ENCODE data around the gene RGS6.

RGS6 gene

GRCh38 chr14:71905860-71906259 is 26.4 kb upstream of the RGS6 start:
- no peaks in the 10 kb centered on the region for H3K27me3 ChIP-seq (ENCODE audit: insufficient read depth, low read length)
- H3K36me3 ChIP-seq (ENCODE audit: control insufficient read depth in 1 of 2, insufficient read depth in 2 of 2, low read length in 2 of 2) = no peaks in the 10 kb centered on the region
- no peak overlapping the region for H4K8ac ChIP-seq (ENCODE audit: low read depth, low read length)
- H3K9me3 ChIP-seq (ENCODE audit: insufficient read depth, low read depth, low read length) = no peaks in the 10 kb centered on the region
- no peak overlapping the region for H2BK5ac ChIP-seq (ENCODE audit: low read depth, low read length, poor library complexity)
- H3K9ac ChIP-seq (ENCODE audit: low read length) = no peak overlapping the region
- no peak for DNase-seq
- no peak overlapping the region for H3K4me2 ChIP-seq (ENCODE audit: low read length)
- H2BK12ac ChIP-seq (ENCODE audit: low read length) = no peak overlapping the region
- H3K4ac ChIP-seq (ENCODE audit: low read depth, low read length) = no peak overlapping the region
- no peaks in the 10 kb centered on the region for H3K79me1 ChIP-seq (ENCODE audit: low read length)
- H3K4me3 ChIP-seq (ENCODE audit: low read depth, low read length) = no peak overlapping the region
- no peak overlapping the region for H3K27ac ChIP-seq (ENCODE audit: low read depth, low read length)
- no peak overlapping the region for H2AK5ac ChIP-seq (ENCODE audit: low read length)
- no peak overlapping the region for H3K23ac ChIP-seq (ENCODE audit: low read length)
- WGBS (ENCODE audit: extremely low coverage, insufficient coverage, insufficient read length) = no CpG with 5 or more reads among the region's 7 CpGs
- H4K91ac ChIP-seq (ENCODE audit: low read depth, low read length) = no peak overlapping the region
- no peak overlapping the region for H4K12ac ChIP-seq (ENCODE audit: low read depth, low read length)
- no peak overlapping the region for H3K14ac ChIP-seq (ENCODE audit: low read length)
- no peaks in the 10 kb centered on the region for H3K79me2 ChIP-seq (ENCODE audit: control insufficient read depth, insufficient read depth, low read length, poor library complexity)
- H2BK120ac ChIP-seq (ENCODE audit: insufficient read depth, low read length, poor library complexity) = no peak overlapping the region
- H3K4me1 ChIP-seq (ENCODE audit: control insufficient read depth in 1 of 2, insufficient read depth in 2 of 2, low read length in 2 of 2) = peaks cover 0 to 2% of the 10 kb centered on the region in 2 experiments
- no peak overlapping the region for H2AFZ ChIP-seq (ENCODE audit: insufficient read depth, low read length, poor library complexity)
- no peak overlapping the region for H3K18ac ChIP-seq (ENCODE audit: low read length)

- Histone ChIP-seq H3K79me1 (ENCODE audit: low read length) (no peaks in the 10 kb centered on the region), H3K4me1 (ENCODE audit: control insufficient read depth in 1 of 2, insufficient read depth in 2 of 2, low read length in 2 of 2) (peaks cover 0 to 2% of the 10 kb centered on the region in 2 experiments), H4K8ac (ENCODE audit: low read depth, low read length) (no peak overlapping the region), H3K27me3 (ENCODE audit: insufficient read depth, low read length) (no peaks in the 10 kb centered on the region), H3K4me2 (ENCODE audit: low read length) (no peak overlapping the region), H3K14ac (ENCODE audit: low read length) (no peak overlapping the region), H3K18ac (ENCODE audit: low read length) (no peak overlapping the region), H3K23ac (ENCODE audit: low read length) (no peak overlapping the region), H2AK5ac (ENCODE audit: low read length) (no peak overlapping the region), H3K27ac (ENCODE audit: low read depth, low read length) (no peak overlapping the region), H4K12ac (ENCODE audit: low read depth, low read length) (no peak overlapping the region), H2BK5ac (ENCODE audit: low read depth, low read length, poor library complexity) (no peak overlapping the region), H2BK120ac (ENCODE audit: insufficient read depth, low read length, poor library complexity) (no peak overlapping the region), H3K4ac (ENCODE audit: low read depth, low read length) (no peak overlapping the region), H2BK12ac (ENCODE audit: low read length) (no peak overlapping the region), H3K36me3 (ENCODE audit: control insufficient read depth in 1 of 2, insufficient read depth in 2 of 2, low read length in 2 of 2) (no peaks in the 10 kb centered on the region), H3K9ac (ENCODE audit: low read length) (no peak overlapping the region), H4K91ac (ENCODE audit: low read depth, low read length) (no peak overlapping the region), H3K79me2 (ENCODE audit: control insufficient read depth, insufficient read depth, low read length, poor library complexity) (no peaks in the 10 kb centered on the region), H2AFZ (ENCODE audit: insufficient read depth, low read length, poor library complexity) (no peak overlapping the region), H3K9me3 (ENCODE audit: insufficient read depth, low read depth, low read length) (no peaks in the 10 kb centered on the region), H3K4me3 (ENCODE audit: low read depth, low read length) (no peak overlapping the region)
- peak; percentile 52 to 76 for DNase-seq
- no CpG with 5 or more reads among the region's 10 CpGs for WGBS (ENCODE audit: extremely low coverage, insufficient coverage, insufficient read length)
Observed at GRCh38 chr14:71907793-71908515, 24.3 kb upstream of the RGS6 start.

DNA sequence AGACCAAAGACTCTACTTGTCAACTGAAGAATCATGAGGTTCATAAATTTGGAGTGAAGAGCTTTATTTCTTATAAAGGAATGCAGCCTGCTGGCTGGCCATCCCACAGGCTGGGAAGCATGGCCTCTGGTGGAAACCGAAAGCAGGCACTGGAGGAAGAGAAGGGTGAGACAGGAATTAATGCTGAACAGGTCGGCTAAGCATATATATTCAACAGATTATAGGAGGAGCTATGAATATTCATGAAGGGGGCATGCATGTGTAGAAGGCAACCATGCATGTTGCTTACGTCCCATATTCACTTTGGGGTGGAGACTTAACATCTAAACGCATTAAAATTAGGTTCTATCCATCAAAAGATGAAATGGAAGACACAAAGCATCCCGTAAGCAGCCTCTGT is 20.6 kb upstream of the RGS6 start:
- H3K4me1 ChIP-seq (ENCODE audit: control insufficient read depth in 1 of 2, insufficient read depth in 2 of 2, low read length in 2 of 2) = peaks cover 0 to 2% of the 10 kb centered on the region in 2 experiments
- H3K79me2 ChIP-seq (ENCODE audit: control insufficient read depth, insufficient read depth, low read length, poor library complexity) = no peaks in the 10 kb centered on the region
- no peak overlapping the region for H4K91ac ChIP-seq (ENCODE audit: low read depth, low read length)
- H2BK5ac ChIP-seq (ENCODE audit: low read depth, low read length, poor library complexity) = no peak overlapping the region
- H3K27ac ChIP-seq (ENCODE audit: low read depth, low read length) = no peak overlapping the region
- no peaks in the 10 kb centered on the region for H3K9me3 ChIP-seq (ENCODE audit: insufficient read depth, low read depth, low read length)
- DNase-seq = no peak
- H3K4me3 ChIP-seq (ENCODE audit: low read depth, low read length) = no peak overlapping the region
- no peak overlapping the region for H3K23ac ChIP-seq (ENCODE audit: low read length)
- H2BK120ac ChIP-seq (ENCODE audit: insufficient read depth, low read length, poor library complexity) = no peak overlapping the region
- no CpG with 5 or more reads among the region's 5 CpGs for WGBS (ENCODE audit: extremely low coverage, insufficient coverage, insufficient read length)
- no peak overlapping the region for H4K12ac ChIP-seq (ENCODE audit: low read depth, low read length)
- H4K8ac ChIP-seq (ENCODE audit: low read depth, low read length) = no peak overlapping the region
- H3K36me3 ChIP-seq (ENCODE audit: control insufficient read depth in 1 of 2, insufficient read depth in 2 of 2, low read length in 2 of 2) = no peaks in the 10 kb centered on the region
- H2AFZ ChIP-seq (ENCODE audit: insufficient read depth, low read length, poor library complexity) = no peak overlapping the region
- H3K27me3 ChIP-seq (ENCODE audit: insufficient read depth, low read length) = no peaks in the 10 kb centered on the region
- no peak overlapping the region for H2BK12ac ChIP-seq (ENCODE audit: low read length)
- H3K4ac ChIP-seq (ENCODE audit: low read depth, low read length) = no peak overlapping the region
- H2AK5ac ChIP-seq (ENCODE audit: low read length) = no peak overlapping the region
- no peak overlapping the region for H3K18ac ChIP-seq (ENCODE audit: low read length)
- no peaks in the 10 kb centered on the region for H3K79me1 ChIP-seq (ENCODE audit: low read length)
- H3K9ac ChIP-seq (ENCODE audit: low read length) = no peak overlapping the region
- no peak overlapping the region for H3K4me2 ChIP-seq (ENCODE audit: low read length)
- no peak overlapping the region for H3K14ac ChIP-seq (ENCODE audit: low read length)

DNA sequence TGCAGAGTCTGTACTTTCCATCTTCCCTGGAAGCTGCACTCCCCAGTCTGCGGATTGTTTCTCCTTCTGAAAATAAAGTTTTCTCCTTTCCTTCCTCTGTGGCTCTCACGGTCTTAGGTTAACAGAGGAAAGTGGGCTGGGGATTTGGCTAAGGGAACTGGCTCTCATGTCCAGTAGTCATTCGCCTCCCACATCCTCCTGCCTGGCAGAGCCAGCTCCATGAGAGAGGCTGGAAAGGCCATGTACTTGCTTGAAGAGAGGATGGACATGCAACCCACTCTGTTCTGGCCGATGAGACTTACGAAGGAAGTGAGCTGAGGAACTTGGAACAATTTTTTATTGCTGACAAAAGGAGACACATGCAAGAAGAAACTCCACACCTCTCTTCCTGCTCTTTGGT is 18.9 kb upstream of the RGS6 start:
- Histone ChIP-seq H3K23ac (ENCODE audit: low read length) (peak overlapping the region; percentile 6), H3K14ac (ENCODE audit: low read length) (no peak overlapping the region), H4K12ac (ENCODE audit: low read depth, low read length) (no peak overlapping the region), H2BK12ac (ENCODE audit: low read length) (no peak overlapping the region), H3K4me3 (ENCODE audit: low read depth, low read length) (no peak overlapping the region), H2AK5ac (ENCODE audit: low read length) (no peak overlapping the region), H3K27me3 (ENCODE audit: insufficient read depth, low read length) (no peaks in the 10 kb centered on the region), H3K4ac (ENCODE audit: low read depth, low read length) (no peak overlapping the region), H3K18ac (ENCODE audit: low read length) (no peak overlapping the region), H3K9ac (ENCODE audit: low read length) (no peak overlapping the region), H2AFZ (ENCODE audit: insufficient read depth, low read length, poor library complexity) (no peak overlapping the region), H3K79me1 (ENCODE audit: low read length) (no peaks in the 10 kb centered on the region), H3K27ac (ENCODE audit: low read depth, low read length) (no peak overlapping the region), H2BK120ac (ENCODE audit: insufficient read depth, low read length, poor library complexity) (no peak overlapping the region), H3K4me1 (ENCODE audit: control insufficient read depth in 1 of 2, insufficient read depth in 2 of 2, low read length in 2 of 2) (peaks cover 0 to 2% of the 10 kb centered on the region in 2 experiments), H3K9me3 (ENCODE audit: insufficient read depth, low read depth, low read length) (no peaks in the 10 kb centered on the region), H3K79me2 (ENCODE audit: control insufficient read depth, insufficient read depth, low read length, poor library complexity) (no peaks in the 10 kb centered on the region), H3K4me2 (ENCODE audit: low read length) (no peak overlapping the region), H4K91ac (ENCODE audit: low read depth, low read length) (no peak overlapping the region), H4K8ac (ENCODE audit: low read depth, low read length) (no peak overlapping the region), H2BK5ac (ENCODE audit: low read depth, low read length, poor library complexity) (no peak overlapping the region), H3K36me3 (ENCODE audit: control insufficient read depth in 1 of 2, insufficient read depth in 2 of 2, low read length in 2 of 2) (no peaks in the 10 kb centered on the region)
- WGBS (ENCODE audit: extremely low coverage, insufficient coverage, insufficient read length) = no CpG with 5 or more reads among the region's 5 CpGs
- no peak for DNase-seq
